NCI-H774 (cell line): Measurements from ENCODE around the gene SIRPA.

Experiments used
- DNase-seq: peaks from one replicate; lab custom pipeline; 2025; lab: John Stamatoyannopoulos, UW

The SIRPA gene

DNA sequence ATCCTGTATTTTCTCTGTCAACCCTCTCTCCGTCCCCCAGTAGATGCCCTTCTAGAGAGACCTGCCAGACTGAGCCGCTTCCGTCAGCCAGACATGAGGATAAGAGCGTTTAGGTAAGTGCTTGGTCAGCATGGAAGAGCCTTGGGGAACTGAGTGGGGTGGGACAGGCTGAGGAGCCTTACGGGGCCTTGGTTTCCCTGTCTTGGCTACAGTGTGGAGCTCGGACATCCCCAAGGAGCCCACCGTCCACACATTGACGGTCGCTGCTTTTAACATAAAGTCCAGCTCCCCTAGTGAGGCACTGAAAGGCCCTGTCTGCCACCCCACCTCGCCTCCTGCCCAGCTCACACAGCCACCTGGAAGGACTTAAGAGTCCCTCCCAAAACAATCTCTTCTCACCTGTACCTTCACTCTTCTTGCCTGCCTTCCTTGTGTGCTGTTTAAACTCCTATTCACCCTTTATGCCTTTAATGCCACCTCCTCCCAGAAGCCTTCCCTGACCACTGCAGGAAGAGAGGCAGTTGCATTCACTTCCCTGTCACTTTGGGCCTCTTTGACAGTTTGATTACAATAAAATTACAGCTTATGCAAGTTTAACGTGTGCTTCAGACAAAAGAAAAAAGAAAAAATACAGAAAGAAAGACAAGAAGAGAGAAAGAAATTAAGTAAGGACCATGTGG lies 56.4 kb downstream of the SIRPA start:
- DNase-seq, result no peak

GRCh38 chr20:1952737-1953530 lies 57.7 kb downstream of the SIRPA start:
- DNase-seq, result no peak

- DNase-seq, result no peak
Observed at GRCh38 chr20:1953621-1954020, 58.4 kb downstream of the SIRPA start.

GRCh38 chr20:1955217-1955616 lies 60.0 kb downstream of the SIRPA start:
- DNase-seq, result no peak

DNA sequence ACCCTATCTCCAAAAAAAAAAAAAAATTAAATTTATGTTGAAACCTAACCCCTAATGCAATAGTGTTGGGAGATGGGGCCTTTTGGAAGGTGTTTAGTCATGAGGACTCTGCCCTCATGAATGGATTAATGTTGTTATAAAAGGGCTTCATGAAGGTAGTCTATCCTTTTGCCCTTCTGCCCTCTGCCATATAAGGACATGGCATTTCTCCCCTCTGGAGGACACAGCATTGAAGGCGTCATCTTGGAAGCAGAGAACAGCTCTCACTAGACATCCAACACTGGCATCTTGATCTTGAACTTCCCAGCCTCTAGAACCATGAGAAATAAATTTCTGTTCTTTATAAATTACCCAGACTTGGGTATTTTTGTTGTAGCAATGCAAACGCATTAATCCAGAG lies 63.2 kb downstream of the SIRPA start:
- no peak for DNase-seq

DNA sequence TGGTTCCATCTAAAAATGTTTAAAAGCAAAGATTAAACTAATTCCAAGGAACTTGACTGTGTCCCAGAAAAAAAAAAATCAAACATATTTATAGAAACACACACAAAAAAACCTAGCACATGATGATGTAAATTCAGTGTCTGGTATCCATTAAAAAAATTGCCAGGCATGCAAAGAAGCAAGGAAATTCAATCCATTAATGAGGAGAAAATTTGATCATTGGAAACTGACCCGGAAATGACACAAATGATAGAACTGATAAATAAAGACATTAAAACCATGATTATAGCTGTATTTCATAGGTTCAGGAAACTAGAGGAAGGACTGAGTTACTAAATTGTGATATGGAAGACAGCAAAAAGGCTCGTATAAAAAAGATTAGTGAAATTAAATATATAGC lies 63.9 kb downstream of the SIRPA start:
- DNase-seq, result no peak

- DNase-seq, result no peak
Observed at GRCh38 chr20:1961374-1961773, 66.2 kb downstream of the SIRPA start.

- no peak for DNase-seq
Observed at GRCh38 chr20:1964061-1964460, 68.9 kb downstream of the SIRPA start.

DNA sequence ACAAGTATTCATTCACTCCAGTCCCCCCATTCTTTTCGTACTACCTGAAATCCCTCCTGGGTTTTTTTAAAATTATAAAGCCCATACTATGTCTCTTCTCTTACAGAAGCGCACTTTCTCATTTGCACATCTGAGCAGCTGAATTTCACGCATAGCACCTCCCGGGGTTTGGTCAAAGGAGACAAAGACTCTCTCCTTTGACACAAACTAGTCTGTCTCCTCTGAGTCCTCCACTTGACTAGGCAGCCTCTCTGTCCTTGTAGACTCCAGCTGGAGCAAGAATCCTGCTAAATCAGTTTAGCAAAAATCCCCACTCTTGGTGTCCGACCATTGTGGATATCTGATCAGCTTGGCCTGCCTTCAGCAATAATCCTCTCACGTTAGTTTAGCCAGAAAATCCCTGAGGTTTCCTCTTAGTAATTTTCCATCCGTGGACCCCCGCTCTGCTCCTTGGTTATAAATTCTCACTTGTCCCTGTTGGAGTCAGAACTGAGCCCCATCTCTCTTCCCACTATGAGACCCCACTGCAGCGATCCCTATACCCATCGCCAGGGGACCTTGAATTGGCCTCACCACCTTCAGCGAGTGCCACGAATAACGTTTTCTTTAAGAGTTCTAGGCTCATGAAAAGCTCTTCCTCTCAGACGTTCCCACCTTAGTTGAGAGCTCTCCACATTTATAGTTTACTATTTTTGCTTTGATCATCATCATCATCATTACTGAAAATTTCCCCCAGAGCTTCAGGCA lies 69.6 kb downstream of the SIRPA start:
- DNase-seq, result no peak

- DNase-seq, result peak; percentile 7
Observed at GRCh38 chr20:1965520-1966351, 70.5 kb downstream of the SIRPA start.

- no peak for DNase-seq
Observed at GRCh38 chr20:1968964-1969363, 73.8 kb downstream of the SIRPA start.

- no peak for DNase-seq
Observed at GRCh38 chr20:1971893-1972586, 76.8 kb downstream of the SIRPA start.

GRCh38 chr20:1973601-1974440 lies 78.6 kb downstream of the SIRPA start:
- no peak for DNase-seq

- no peak for DNase-seq
Observed at GRCh38 chr20:1975291-1975690, 80.1 kb downstream of the SIRPA start.

DNA sequence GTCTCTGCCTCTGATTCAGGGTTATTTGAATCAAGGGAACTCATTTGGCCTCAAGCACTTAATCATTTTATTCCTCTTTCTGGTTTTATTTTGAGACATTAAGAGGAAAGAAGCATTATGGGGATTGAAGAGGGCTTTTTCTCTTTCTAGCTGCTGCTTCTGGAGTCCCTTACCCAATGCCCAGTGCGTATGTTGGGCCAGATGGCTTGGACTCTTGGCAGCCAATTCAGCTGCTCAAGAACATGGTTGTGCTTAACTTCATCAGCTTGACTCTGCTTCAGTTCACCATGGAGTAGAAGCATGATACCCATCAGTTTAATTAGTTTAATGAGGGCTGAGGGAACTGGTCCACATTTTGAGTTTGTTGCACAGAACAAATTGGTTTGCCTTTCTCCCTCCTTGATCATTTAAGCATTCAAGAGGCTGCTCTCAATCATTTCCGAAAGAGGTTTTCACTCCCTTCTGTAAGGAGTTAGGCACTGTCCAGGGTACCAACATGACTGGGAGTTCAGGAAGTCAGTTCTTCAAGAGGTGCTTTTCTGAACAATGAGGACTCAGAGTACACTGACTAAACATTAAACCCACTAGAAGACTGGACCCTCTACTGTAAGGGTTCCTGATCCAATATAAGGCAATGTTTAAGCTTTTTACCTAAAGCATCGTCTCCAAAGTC lies 84.0 kb downstream of the SIRPA start:
- no peak for DNase-seq

DNA sequence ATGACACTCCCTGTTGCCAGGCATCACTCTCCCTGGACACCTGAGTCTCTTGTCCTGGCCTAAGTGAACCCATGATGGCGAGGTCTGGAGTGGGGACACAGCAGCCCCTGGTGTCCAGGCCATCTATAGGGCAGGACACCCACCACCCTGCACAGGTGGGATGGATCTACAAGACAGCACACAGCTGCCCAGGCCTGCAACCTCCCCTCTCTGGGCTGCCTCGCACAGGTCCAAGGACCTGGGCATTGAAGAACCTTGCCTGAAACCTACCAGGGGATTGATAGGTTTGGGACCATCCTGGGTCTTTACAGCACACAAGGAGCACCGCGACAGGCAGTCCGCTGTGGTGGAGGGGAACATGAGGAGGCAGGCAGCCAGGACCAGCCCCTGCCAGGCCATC lies 87.5 kb downstream of the SIRPA start:
- DNase-seq, result no peak

DNA sequence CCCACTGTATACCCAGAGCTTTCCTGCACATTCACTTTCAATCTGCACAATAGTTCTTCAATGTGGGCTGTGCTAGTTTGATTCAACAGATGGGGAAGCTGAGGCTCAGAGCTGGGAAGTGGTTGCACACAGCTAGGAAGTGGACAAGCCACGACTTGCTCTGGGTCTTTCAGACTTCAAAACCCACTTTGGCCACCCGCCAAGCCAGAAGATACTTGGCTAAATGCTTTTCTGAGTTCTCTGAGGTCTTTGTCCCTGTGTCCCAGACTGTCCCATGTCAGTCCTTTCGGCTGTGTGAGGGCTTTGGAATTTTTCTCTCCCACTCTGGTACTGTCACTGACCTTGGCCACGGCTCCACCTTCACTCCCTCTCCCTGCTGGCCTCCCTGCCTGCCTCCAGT lies 88.1 kb downstream of the SIRPA start:
- DNase-seq, result no peak

DNA sequence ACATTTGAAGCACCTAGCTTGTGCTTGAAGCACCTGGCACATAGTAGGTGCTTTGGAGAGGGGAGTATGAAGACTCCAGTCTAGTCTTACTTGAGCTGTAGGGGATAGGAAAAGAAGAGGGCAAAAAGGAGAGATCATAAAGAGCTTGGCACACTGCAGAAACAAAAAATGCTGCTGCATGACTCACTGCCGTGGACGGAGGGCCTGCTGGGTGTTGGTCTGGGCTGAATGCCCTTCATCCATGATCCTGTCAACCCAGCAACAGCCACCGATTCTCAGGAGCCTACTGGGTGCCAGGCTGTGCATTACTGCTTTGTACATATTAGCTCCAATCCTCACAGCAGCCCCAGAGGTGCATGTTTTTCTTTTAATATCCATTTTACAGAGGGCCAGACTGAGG lies 92.6 kb downstream of the SIRPA start:
- DNase-seq, result no peak
